ENCODE results near the gene ANKRD10.

DNA sequence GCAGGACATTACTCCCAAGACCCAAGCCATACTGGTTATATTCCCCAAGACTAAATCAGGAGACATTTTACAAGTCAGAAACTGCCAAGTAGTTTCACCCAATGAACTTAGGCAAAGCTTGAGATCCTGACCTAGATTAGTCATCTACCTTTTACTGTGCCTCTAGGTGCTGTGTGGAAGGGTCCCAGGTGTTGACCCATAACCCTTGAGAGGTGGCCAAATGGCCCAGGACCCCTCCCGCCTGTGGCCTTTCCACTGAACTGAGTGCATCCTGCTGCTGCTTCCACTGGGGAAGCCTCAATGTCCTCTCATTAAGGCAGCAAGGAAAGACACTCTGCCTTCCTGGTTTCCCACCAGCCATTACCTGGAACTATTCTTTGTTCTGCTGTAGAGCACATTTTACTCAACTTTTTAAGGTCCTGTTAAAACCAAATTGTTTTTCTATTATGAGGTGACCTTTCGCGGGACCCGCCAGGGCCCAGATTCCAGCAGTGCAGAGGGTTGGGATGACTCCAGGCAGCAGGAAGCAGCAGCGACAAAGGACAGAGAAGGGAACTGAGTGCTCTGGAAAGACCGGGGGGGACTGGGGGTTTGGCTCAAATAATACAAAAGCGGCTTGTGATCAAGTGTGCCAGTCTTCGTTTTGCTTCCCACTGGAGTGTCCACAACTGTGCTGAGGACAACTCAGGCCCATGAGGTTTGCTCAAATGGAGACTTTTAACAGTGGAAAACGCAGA lies 27.1 kb downstream of the ANKRD10 start:
- TF ChIP-seq, protein P1, sequence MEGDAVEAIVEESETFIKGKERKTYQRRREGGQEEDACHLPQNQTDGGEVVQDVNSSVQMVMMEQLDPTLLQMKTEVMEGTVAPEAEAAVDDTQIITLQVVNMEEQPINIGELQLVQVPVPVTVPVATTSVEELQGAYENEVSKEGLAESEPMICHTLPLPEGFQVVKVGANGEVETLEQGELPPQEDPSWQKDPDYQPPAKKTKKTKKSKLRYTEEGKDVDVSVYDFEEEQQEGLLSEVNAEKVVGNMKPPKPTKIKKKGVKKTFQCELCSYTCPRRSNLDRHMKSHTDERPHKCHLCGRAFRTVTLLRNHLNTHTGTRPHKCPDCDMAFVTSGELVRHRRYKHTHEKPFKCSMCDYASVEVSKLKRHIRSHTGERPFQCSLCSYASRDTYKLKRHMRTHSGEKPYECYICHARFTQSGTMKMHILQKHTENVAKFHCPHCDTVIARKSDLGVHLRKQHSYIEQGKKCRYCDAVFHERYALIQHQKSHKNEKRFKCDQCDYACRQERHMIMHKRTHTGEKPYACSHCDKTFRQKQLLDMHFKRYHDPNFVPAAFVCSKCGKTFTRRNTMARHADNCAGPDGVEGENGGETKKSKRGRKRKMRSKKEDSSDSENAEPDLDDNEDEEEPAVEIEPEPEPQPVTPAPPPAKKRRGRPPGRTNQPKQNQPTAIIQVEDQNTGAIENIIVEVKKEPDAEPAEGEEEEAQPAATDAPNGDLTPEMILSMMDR (IDR thresholded peaks at IDR 0.05; ENCODE audit: insufficient read depth, low read length, poor library complexity, severe bottlenecking), result no peak
- TF ChIP-seq EZH2phosphoT487 (conservative IDR thresholded peaks at IDR 0.05; ENCODE audit: low read length), result no peak
